HS-27A (cell line): ENCODE results near the gene ZPBP.

ENCODE experiments used
- DNase-seq: peaks from one replicate; pipeline ENCODE4 v3.0.0-alpha.2; 2012; ENCODE audit warnings: low read depth, missing footprints

The ZPBP gene

GRCh38 chr7:50092579-50093491 is at the start of gene ZPBP:
Gene ZPBP, minus strand, starts transcription at chr7:50093246. Its CDS starts 52 bp downstream, at chr7:50093194.
- DNase-seq: no peak

GRCh38 chr7:50142425-50143017 is 49.5 kb upstream of the ZPBP start:
- no peak for DNase-seq

- no peak for DNase-seq
These were observed 48.8 kb upstream of the ZPBP start for GRCh38 chr7:50141854-50142253.

- no peak for DNase-seq
These were observed 48.1 kb upstream of the ZPBP start for GRCh38 chr7:50141131-50141530.

GRCh38 chr7:50140688-50141087 is 47.6 kb upstream of the ZPBP start:
- DNase-seq: no peak

- DNase-seq: no peak
These were observed 45.1 kb upstream of the ZPBP start for GRCh38 chr7:50138101-50138500.

- no peak for DNase-seq
These were observed 32.7 kb upstream of the ZPBP start for GRCh38 chr7:50125766-50126165.

GRCh38 chr7:50121286-50121685 is 28.2 kb upstream of the ZPBP start:
- DNase-seq: no peak

GRCh38 chr7:50119815-50120637 is 27.0 kb upstream of the ZPBP start:
- DNase-seq: no peak

- no peak for DNase-seq
These were observed 19.2 kb upstream of the ZPBP start for GRCh38 chr7:50112250-50112649.

GRCh38 chr7:50101873-50102272 is 8.8 kb upstream of the ZPBP start:
- DNase-seq: no peak

GRCh38 chr7:50095634-50096033 is 2.6 kb upstream of the ZPBP start:
- no peak for DNase-seq

- no peak for DNase-seq
These were observed 4.5 kb downstream of the ZPBP start for GRCh38 chr7:50088463-50089129.

GRCh38 chr7:50085344-50085743 is 7.7 kb downstream of the ZPBP start:
- no peak for DNase-seq

- no peak for DNase-seq
These were observed 20.0 kb downstream of the ZPBP start for GRCh38 chr7:50073093-50073492.

GRCh38 chr7:50069613-50070012 is 23.4 kb downstream of the ZPBP start:
- no peak for DNase-seq

- DNase-seq: no peak
These were observed 24.0 kb downstream of the ZPBP start for GRCh38 chr7:50068850-50069551.

- no peak for DNase-seq
These were observed 25.0 kb downstream of the ZPBP start for GRCh38 chr7:50068026-50068425.

GRCh38 chr7:50062951-50063350 is 30.1 kb downstream of the ZPBP start:
- DNase-seq: no peak

- no peak for DNase-seq
These were observed 36.9 kb downstream of the ZPBP start for GRCh38 chr7:50056131-50056530.

GRCh38 chr7:50047716-50048115 is 45.3 kb downstream of the ZPBP start:
- no peak for DNase-seq
